IPS-20b (cell line): ENCODE results near the gene EXOC4.

Experiments
- H3K27ac ChIP-seq: one replicate; pipeline ENCODE4 v1.5.1; 2013; ENCODE audit warnings: low read length
- H3K27me3 ChIP-seq: 2 replicates; pipeline ENCODE4 v1.6.1; 2013; ENCODE audit warnings: mild to moderate bottlenecking, low read length, inconsistent platforms; ENCODE audit not compliant: insufficient read depth
- H3K36me3 ChIP-seq: 2 replicates; pipeline ENCODE4 v1.6.1; 2013; ENCODE audit warnings: low read depth, mild to moderate bottlenecking, inconsistent platforms, low read length, moderate library complexity; ENCODE audit not compliant: insufficient read depth
- H3K4me1 ChIP-seq: 2 replicates; pipeline ENCODE4 v1.6.1; 2013; ENCODE audit warnings: mild to moderate bottlenecking, control low read depth, inconsistent platforms, low read length, moderate library complexity; ENCODE audit not compliant: insufficient read depth
- H3K4me3 ChIP-seq: 2 replicates; pipeline ENCODE4 v1.5.1; 2013; ENCODE audit warnings: mild to moderate bottlenecking, low read length, inconsistent platforms
- H3K9ac ChIP-seq: 2 replicates; pipeline ENCODE4 v1.6.1; 2013; ENCODE audit warnings: low read depth, mild to moderate bottlenecking, inconsistent platforms, low read length, moderate library complexity
- H3K9me3 ChIP-seq: 2 replicates; pipeline ENCODE4 v1.6.1; 2013; ENCODE audit warnings: mild to moderate bottlenecking, low read depth, low read length, inconsistent platforms; ENCODE audit not compliant: insufficient read depth

Gene EXOC4

DNA sequence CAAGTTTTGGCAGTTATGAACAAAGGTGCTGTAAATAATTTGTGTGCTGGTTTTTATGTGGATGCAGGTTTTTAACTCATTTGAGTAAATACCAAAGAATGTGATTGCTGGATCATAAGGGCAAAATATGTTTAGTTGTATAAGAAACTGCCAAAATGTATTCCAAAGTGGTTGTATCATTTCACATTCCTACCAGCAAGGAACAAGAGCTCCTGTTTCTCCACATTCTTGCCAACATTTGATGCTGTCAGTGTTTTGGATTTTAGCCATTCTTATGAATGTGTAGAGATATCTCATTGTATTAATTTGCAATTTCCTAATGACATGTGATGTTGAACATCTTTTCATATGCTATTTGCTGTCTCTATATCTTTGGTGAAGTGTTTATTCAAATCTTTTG is 666.9 kb downstream of the EXOC4 start:
- H3K27me3 ChIP-seq, result no peaks in the 10 kb centered on the region
- H3K9ac ChIP-seq, result no peak overlapping the region
- H3K9me3 ChIP-seq, result no peaks in the 10 kb centered on the region; the same call in none of the 2 replicates
- H3K36me3 ChIP-seq, result no peaks in the 10 kb centered on the region
- H3K4me1 ChIP-seq, result no peaks in the 10 kb centered on the region
- H3K27ac ChIP-seq, result no peak overlapping the region
- no peak overlapping the region for H3K4me3 ChIP-seq

GRCh38 chr7:133921635-133922182 is 668.8 kb downstream of the EXOC4 start:
- Histone ChIP-seq H3K27ac (no peak overlapping the region), H3K27me3 (no peaks in the 10 kb centered on the region), H3K4me3 (no peak overlapping the region), H3K9me3 (no peaks in the 10 kb centered on the region; the same call in none of the 2 replicates), H3K36me3 (no peaks in the 10 kb centered on the region), H3K4me1 (no peaks in the 10 kb centered on the region), H3K9ac (no peak overlapping the region)

DNA sequence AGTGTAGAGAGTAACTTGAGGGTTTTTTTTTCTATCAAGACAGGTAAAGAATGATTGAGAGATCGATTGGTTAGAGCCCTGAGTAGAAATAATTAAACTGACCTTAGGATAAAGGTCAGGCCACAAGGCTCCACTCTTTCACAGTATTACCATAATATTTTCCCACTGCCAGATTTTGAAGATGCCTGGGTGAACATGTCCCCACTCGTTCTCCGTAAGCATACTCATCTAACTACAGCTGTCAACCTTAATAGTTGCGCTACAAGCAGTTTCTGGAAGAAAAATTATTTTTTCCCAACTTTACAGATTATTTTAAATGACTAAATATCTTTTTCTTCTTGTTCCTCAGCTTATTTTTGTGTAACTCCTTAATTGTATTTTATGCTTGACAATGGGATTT is 671.1 kb downstream of the EXOC4 start:
- H3K9ac ChIP-seq, result no peak overlapping the region
- H3K9me3 ChIP-seq, result no peaks in the 10 kb centered on the region; the same call in none of the 2 replicates
- H3K27me3 ChIP-seq, result no peaks in the 10 kb centered on the region

GRCh38 chr7:133931053-133931452 is 678.2 kb downstream of the EXOC4 start:
- no peak overlapping the region for H3K9ac ChIP-seq
- no peaks in the 10 kb centered on the region for H3K27me3 ChIP-seq
- H3K4me1 ChIP-seq, result peaks cover 38% of the 10 kb centered on the region
- no peaks in the 10 kb centered on the region for H3K36me3 ChIP-seq
- H3K4me3 ChIP-seq, result no peak overlapping the region
- no peak overlapping the region for H3K27ac ChIP-seq
- H3K9me3 ChIP-seq, result no peaks in the 10 kb centered on the region

More for the DNA sequence above, 671.1 kb downstream of the EXOC4 start:
- H3K36me3 ChIP-seq, result no peaks in the 10 kb centered on the region
- no peaks in the 10 kb centered on the region for H3K4me1 ChIP-seq
- H3K27ac ChIP-seq, result no peak overlapping the region
- no peak overlapping the region for H3K4me3 ChIP-seq

GRCh38 chr7:133932591-133932990 is 679.7 kb downstream of the EXOC4 start:
- H3K4me3 ChIP-seq, result no peak overlapping the region
- no peaks in the 10 kb centered on the region for H3K27me3 ChIP-seq
- no peaks in the 10 kb centered on the region for H3K9me3 ChIP-seq
- H3K9ac ChIP-seq, result no peak overlapping the region
- H3K36me3 ChIP-seq, result no peaks in the 10 kb centered on the region; the same call in 1 of the 2 replicates
- H3K4me1 ChIP-seq, result peaks cover 40% of the 10 kb centered on the region
- no peak overlapping the region for H3K27ac ChIP-seq

- H3K27me3 ChIP-seq, result no peaks in the 10 kb centered on the region
- H3K9me3 ChIP-seq, result no peaks in the 10 kb centered on the region
- H3K4me3 ChIP-seq, result no peak overlapping the region
- peaks cover 42% of the 10 kb centered on the region for H3K4me1 ChIP-seq
- H3K36me3 ChIP-seq, result peaks cover 4% of the 10 kb centered on the region; the same call in 1 of the 2 replicates
- H3K9ac ChIP-seq, result no peak overlapping the region
- H3K27ac ChIP-seq, result no peak overlapping the region
These were observed 681.5 kb downstream of the EXOC4 start for GRCh38 chr7:133934262-133934976.

- Histone ChIP-seq H3K9me3 (no peaks in the 10 kb centered on the region), H3K36me3 (peaks cover 4% of the 10 kb centered on the region; the same call in 1 of the 2 replicates), H3K4me3 (no peak overlapping the region), H3K27ac (no peak overlapping the region), H3K4me1 (peaks cover 48% of the 10 kb centered on the region), H3K9ac (no peak overlapping the region), H3K27me3 (no peaks in the 10 kb centered on the region)
These were observed 682.1 kb downstream of the EXOC4 start for GRCh38 chr7:133934977-133935330.

- Histone ChIP-seq H3K4me3 (no peak overlapping the region), H3K36me3 (peaks cover 4% of the 10 kb centered on the region; the same call in 1 of the 2 replicates), H3K9ac (no peak overlapping the region), H3K27me3 (no peaks in the 10 kb centered on the region), H3K4me1 (peaks cover 51% of the 10 kb centered on the region), H3K9me3 (no peaks in the 10 kb centered on the region), H3K27ac (no peak overlapping the region)
These were observed 683.2 kb downstream of the EXOC4 start for GRCh38 chr7:133936074-133936473.

DNA sequence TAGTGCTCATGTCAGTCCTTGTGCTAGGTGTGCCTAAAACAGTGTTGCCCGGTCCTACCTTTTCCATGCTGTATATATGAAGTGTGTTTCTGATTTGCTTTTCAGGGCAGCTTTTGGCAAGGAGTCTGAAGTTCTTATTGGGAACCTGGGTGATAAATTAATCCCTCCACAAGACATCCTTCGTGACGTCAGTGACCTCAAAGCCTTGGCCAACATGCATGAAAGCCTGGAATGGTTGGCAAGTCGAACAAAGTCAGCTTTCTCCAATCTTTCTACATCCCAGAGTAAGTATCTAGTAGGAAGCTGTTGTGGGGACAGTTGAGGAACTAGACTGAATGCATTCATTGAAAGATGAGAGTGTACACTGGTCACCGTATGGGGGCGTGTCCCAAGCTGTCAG is 684.9 kb downstream of the EXOC4 start:
- no peak overlapping the region for H3K4me3 ChIP-seq
- peaks cover 4% of the 10 kb centered on the region; the same call in 1 of the 2 replicates for H3K36me3 ChIP-seq
- H3K9me3 ChIP-seq, result no peaks in the 10 kb centered on the region
- H3K4me1 ChIP-seq, result peaks cover 40% of the 10 kb centered on the region
- no peaks in the 10 kb centered on the region for H3K27me3 ChIP-seq
- no peak overlapping the region for H3K9ac ChIP-seq
- no peak overlapping the region for H3K27ac ChIP-seq

- no peak overlapping the region for H3K4me3 ChIP-seq
- H3K27me3 ChIP-seq, result no peaks in the 10 kb centered on the region
- peaks cover 4% of the 10 kb centered on the region; the same call in 1 of the 2 replicates for H3K36me3 ChIP-seq
- no peaks in the 10 kb centered on the region for H3K9me3 ChIP-seq
- peaks cover 17% of the 10 kb centered on the region; the same call in 1 of the 2 replicates for H3K4me1 ChIP-seq
- no peak overlapping the region for H3K9ac ChIP-seq
- no peak overlapping the region for H3K27ac ChIP-seq
These were observed 687.5 kb downstream of the EXOC4 start for GRCh38 chr7:133940368-133940767.

DNA sequence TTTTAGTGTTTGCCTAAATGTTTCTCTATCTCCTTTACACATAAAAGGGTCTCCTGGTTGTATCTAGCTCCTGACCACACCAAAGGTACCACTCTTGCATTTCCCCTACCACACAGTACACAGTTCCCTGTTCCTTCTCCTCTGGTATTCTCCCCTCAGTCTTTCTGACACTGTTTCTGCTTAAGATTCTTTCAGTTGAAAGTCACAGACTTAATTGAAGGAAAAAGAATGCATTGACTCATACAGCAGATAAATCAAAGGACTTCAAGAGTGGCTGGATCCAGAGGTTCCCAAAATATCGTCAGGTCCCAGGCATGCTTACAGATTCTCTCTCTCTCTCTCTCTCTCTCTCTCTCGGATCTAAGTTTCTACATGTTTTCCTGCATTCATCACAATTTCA is 688.6 kb downstream of the EXOC4 start:
- H3K27me3 ChIP-seq, result no peaks in the 10 kb centered on the region
- peaks cover 4% of the 10 kb centered on the region; the same call in 1 of the 2 replicates for H3K36me3 ChIP-seq
- H3K9me3 ChIP-seq, result no peaks in the 10 kb centered on the region
- no peak overlapping the region for H3K4me3 ChIP-seq
- peaks cover 11% of the 10 kb centered on the region; the same call in 1 of the 2 replicates for H3K4me1 ChIP-seq
- no peak overlapping the region for H3K27ac ChIP-seq
- no peak overlapping the region for H3K9ac ChIP-seq

DNA sequence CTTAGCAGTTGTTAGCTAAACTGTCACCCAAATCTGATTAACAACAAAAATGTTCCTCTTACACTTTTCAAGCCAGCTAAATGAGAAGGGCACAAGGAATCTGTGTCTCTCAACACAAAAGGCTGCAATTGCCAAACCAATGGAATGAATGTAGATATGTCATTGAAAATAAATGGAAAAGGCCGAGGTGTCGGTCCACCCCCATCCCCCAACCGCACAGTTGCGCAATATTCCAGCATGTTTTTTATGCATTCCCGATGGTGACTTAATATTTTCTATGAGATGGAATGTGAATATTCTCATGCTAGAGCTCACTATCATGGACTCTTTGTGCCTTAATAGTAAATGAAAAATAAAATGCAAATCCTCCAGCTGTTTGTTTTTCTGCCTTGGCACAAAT is 692.6 kb downstream of the EXOC4 start:
- H3K4me1 ChIP-seq, result peaks cover 7% of the 10 kb centered on the region; the same call in 1 of the 2 replicates
- H3K27ac ChIP-seq, result no peak overlapping the region
- H3K36me3 ChIP-seq, result no peaks in the 10 kb centered on the region
- H3K27me3 ChIP-seq, result no peaks in the 10 kb centered on the region
- no peaks in the 10 kb centered on the region for H3K9me3 ChIP-seq
- no peak overlapping the region for H3K4me3 ChIP-seq
- H3K9ac ChIP-seq, result no peak overlapping the region
